Stomach (tissue), 9 donors: ENCODE results near the gene CFAP20. TPM values are rescaled to one million over a fixed set of nuclear protein-coding genes. Genes with fewer than 3 reads are reported as not detected.

Experiments used
- DNase-seq, 2 donors: peaks; one replicate each; pipeline versions ENCODE4 v3.0.0 to v3.0.0-alpha.2; 2013 to 2019
- H3K27ac ChIP-seq, 5 donors: fragments of 200-600 bp in 4 of 5; sonication (generic) in 4 of 5; one replicate each; pipeline ENCODE4 v1.5.1; 2013 to 2019; ENCODE audit warnings: mild to moderate bottlenecking in 1 of 5, moderate library complexity in 1 of 5
- H3K27me3 ChIP-seq, 3 donors: fragments of 200-600 bp; sonication (generic); one replicate each; pipeline ENCODE4 v1.5.1; 2017 to 2019; ENCODE audit warnings: mixed run types in 1 of 3
- H3K36me3 ChIP-seq, 4 donors: fragments of 200-600 bp; sonication (generic); 1 replicate in 3 of 4; 2 replicates in 1 of 4; pipeline ENCODE4 v1.5.1; 2016 to 2019
- H3K4me1 ChIP-seq, 4 donors: fragments of 200-600 bp; sonication (generic); one replicate each; pipeline ENCODE4 v1.5.1; 2016 to 2019
- H3K4me3 ChIP-seq, 4 donors: fragments of 200-600 bp; sonication (generic) in 3 of 4; one replicate each; pipeline ENCODE4 v1.5.1; 2016 to 2019; ENCODE audit warnings: mild to moderate bottlenecking in 1 of 4
- H3K9me3 ChIP-seq, 4 donors: fragments of 200-600 bp; sonication (generic); one replicate each; pipeline ENCODE4 v1.5.1; 2016 to 2019
- CTCF ChIP-seq, 7 experiments: fragments of 450-650 bp in 4 of 7; fragments of 200-600 bp in 3 of 7; sonication (generic) in 3 of 7; IDR thresholded peaks; one replicate each; pipeline ENCODE4 v1.5.1; 2016 to 2019; ENCODE audit warnings: antibody characterized with exemption in 7 of 7, control low read depth in 2 of 7, mild to moderate bottlenecking in 1 of 7
- EP300 ChIP-seq: sonication (generic); formaldehyde crosslinking; IDR thresholded peaks from one replicate; pipeline ENCODE4 v1.6.1; 2017; ENCODE audit warnings: antibody characterized with exemption
- POLR2A ChIP-seq, 4 donors: fragments of 450-650 bp; IDR thresholded peaks; one replicate each; pipeline ENCODE4 v1.6.1; 2016; ENCODE audit warnings: antibody characterized with exemption in 4 of 4, control low read depth in 2 of 4, mild to moderate bottlenecking in 1 of 4, moderate library complexity in 1 of 4
- POLR2AphosphoS5 ChIP-seq, 3 donors: sonication (generic); formaldehyde crosslinking; IDR thresholded peaks; one replicate each; pipeline ENCODE4 v1.6.1; 2016; ENCODE audit warnings: antibody characterized with exemption in 3 of 3
- WGBS, 5 donors: extraction: QIAGEN DNeasy Blood & Tissue Kit in 3 of 5; methylation state at CpG; one replicate each; pipeline versions ENCODE4 v1.1.5 to v1.1.7; 2013 to 2018; 5-methylcytosine and 5-hydroxymethylcytosine counted together
- intact Hi-C: fragments of 100-400 bp; cut with DNase I; formaldehyde crosslinking; loops from one replicate; pipeline ENCODE4 v1.15.1; 2023; ENCODE audit warnings: low total_unique reads
- polyA plus RNA-seq, 3 donors: library from polyadenylated mRNA; stranded (reverse); fragments of 200-250 nt; gene quantifications; one replicate each; pipeline ENCODE4 v1.2.3, GENCODE V29; 2013
- total RNA-seq, 5 donors: library from RNA; depleted of rRNA; stranded (reverse); fragments of >200 nt; gene quantifications; one replicate each; pipeline versions ENCODE4 v1.1.0 to v1.2.3, GENCODE V29; 2014 to 2016
- donor health status: healthy with polysubstance abuse.
- donor health status: Bipolar disorder and iron deficiency.
- donor health status: healthy.

Gene CFAP20
- total and polyA plus RNA-seq, 8 donors, result 0.58 to 81.7 (median 23.8) TPM

- TF ChIP-seq EP300 (no peak), CTCF (IDR thresholded peaks at IDR 0.05) (no peak), POLR2AphosphoS5 (IDR thresholded peaks at IDR 0.05) (no peak), POLR2A (IDR thresholded peaks at IDR 0.05) (no peak)
- H3K4me1 ChIP-seq, result no peaks in the 10 kb centered on the region
- H3K27ac ChIP-seq, result no peak overlapping the region
- intact Hi-C loops, result no loop called here
- no peak for DNase-seq
- no peaks in the 10 kb centered on the region for H3K9me3 ChIP-seq
- H3K4me3 ChIP-seq, result no peak overlapping the region
- 70 to 100% (median 80%) methylated on average over 1 of the region's 1 CpG for WGBS, 5 donors
- H3K36me3 ChIP-seq, result no peaks in the 10 kb centered on the region
- no peaks in the 10 kb centered on the region for H3K27me3 ChIP-seq
Observed at GRCh38 chr16:58148526-58148925, 19.3 kb upstream of the CFAP20 start.

GRCh38 chr16:58148099-58148498 lies 18.9 kb upstream of the CFAP20 start:
- Histone ChIP-seq H3K4me1 (no peaks in the 10 kb centered on the region), H3K27me3 (no peaks in the 10 kb centered on the region), H3K9me3 (no peaks in the 10 kb centered on the region), H3K27ac (no peak overlapping the region), H3K36me3 (no peaks in the 10 kb centered on the region), H3K4me3 (no peak overlapping the region)
- TF ChIP-seq CTCF (IDR thresholded peaks at IDR 0.05) (no peak), POLR2AphosphoS5 (IDR thresholded peaks at IDR 0.05) (no peak), EP300 (no peak), POLR2A (IDR thresholded peaks at IDR 0.05) (no peak)
- intact Hi-C loops, result no loop called here
- 90 to 96% (median 95%) methylated on average over 2 of the region's 2 CpGs for WGBS, 5 donors
- DNase-seq, result no peak

- H3K27ac ChIP-seq, result no peak overlapping the region
- no peak overlapping the region for H3K4me3 ChIP-seq
- no peaks in the 10 kb centered on the region for H3K4me1 ChIP-seq
- H3K9me3 ChIP-seq, result peaks cover 0 to 24% (median 16%) of the 10 kb centered on the region in 4 donors
- H3K36me3 ChIP-seq, result peaks cover 0 to 6% (median 0%) of the 10 kb centered on the region in 4 donors
- intact Hi-C loops, result loop anchor here (10.0 kb wide), 1 partner anchor 56 kb away; the partner anchor contains the start of gene CSNK2A2
- TF ChIP-seq EP300, result no peak
- TF ChIP-seq CTCF (IDR thresholded peaks at IDR 0.05), result no peak
- no peak for TF ChIP-seq POLR2A (IDR thresholded peaks at IDR 0.05)
- TF ChIP-seq POLR2AphosphoS5 (IDR thresholded peaks at IDR 0.05), result no peak
- H3K27me3 ChIP-seq, result no peaks in the 10 kb centered on the region
- no peak for DNase-seq
Observed at GRCh38 chr16:58138852-58139251, 9.7 kb upstream of the CFAP20 start.

- H3K4me1 ChIP-seq, result no peaks in the 10 kb centered on the region
- H3K27ac ChIP-seq, result no peak overlapping the region
- WGBS, 5 donors, result 61 to 95% (median 92%) methylated on average over 2 of the region's 2 CpGs
- TF ChIP-seq EP300, result no peak
- no peak for TF ChIP-seq POLR2A (IDR thresholded peaks at IDR 0.05)
- intact Hi-C loops, result loop anchor here (10.0 kb wide), 1 partner anchor 57 kb away; the partner anchor contains the start of gene CSNK2A2
- peaks cover 0 to 24% (median 16%) of the 10 kb centered on the region in 4 donors for H3K9me3 ChIP-seq
- H3K36me3 ChIP-seq, result peaks cover 0 to 6% (median 0%) of the 10 kb centered on the region in 4 donors
- DNase-seq, result no peak
- no peak overlapping the region for H3K4me3 ChIP-seq
- H3K27me3 ChIP-seq, result no peaks in the 10 kb centered on the region
Observed at GRCh38 chr16:58137581-58137980, 8.4 kb upstream of the CFAP20 start.

GRCh38 chr16:58128711-58129096 lies 477 bp downstream of the CFAP20 start:
- Histone ChIP-seq H3K27ac (peak overlapping the region; percentile 88 to 97 (median 94)), H3K36me3 (no peaks in the 10 kb centered on the region), H3K9me3 (no peaks in the 10 kb centered on the region), H3K4me3 (peak overlapping the region; percentile 84 to 97 (median 89)), H3K27me3 (no peaks in the 10 kb centered on the region), H3K4me1 (peaks cover 31 to 51% (median 47%) of the 10 kb centered on the region in 4 donors)
- intact Hi-C loops, result no loop called here
- no peak for TF ChIP-seq POLR2A (IDR thresholded peaks at IDR 0.05)
- no peak for TF ChIP-seq CTCF (IDR thresholded peaks at IDR 0.05)
- no peak for TF ChIP-seq EP300
- TF ChIP-seq POLR2AphosphoS5 (IDR thresholded peaks at IDR 0.05), result no peak
- peak in 1 of 2 donors; percentile 69 for DNase-seq
- WGBS, 5 donors, result 0 to 1% (median 0%) methylated on average over 4 to 25 of the region's 25 CpGs
